ENCODE measurements around the gene ATRN.

The ATRN gene

DNA sequence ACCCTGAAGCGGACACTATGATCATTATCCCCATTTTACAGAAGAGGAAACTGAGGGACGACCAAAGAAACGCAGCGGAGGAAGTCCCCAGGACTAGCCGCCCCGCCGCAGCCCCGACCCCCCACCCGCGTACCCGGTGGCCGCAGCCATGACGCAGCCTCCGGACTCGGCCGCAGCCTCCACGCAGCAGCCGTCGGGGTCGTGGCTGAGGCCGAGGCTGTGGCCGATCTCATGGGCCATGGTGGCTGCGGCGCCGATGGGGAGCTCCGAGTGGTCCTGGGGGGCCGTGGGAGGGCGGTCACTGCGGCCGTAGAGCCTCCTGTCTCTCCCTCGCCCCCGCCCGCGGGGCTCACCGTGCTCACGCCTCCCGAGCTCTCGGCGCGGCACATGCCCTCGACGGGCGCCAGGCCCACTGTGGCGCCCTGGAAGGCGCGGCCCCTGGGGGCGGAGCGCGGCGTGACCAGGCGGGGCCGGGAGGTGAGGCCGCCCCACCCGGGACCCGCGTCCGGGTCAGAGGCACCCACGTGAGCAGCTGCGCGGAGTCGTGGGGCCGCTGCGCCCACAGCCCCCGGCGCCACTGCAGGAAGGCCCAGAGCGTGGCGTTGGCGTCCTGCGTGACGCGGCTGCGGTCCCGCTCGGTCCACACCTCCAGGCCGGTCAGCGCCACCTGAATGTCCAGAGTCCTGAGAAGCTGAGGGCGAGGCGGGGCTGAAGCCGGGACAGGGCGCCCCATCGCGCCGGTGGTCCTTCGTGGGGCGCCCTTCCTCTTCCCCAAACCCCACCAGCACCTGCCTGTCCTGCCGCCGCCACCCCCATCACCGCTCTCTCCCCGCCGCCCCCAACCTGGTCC lies 202.6 kb downstream of the ATRN start:
- Histone ChIP-seq H4K20me1 (ENCODE audit: insufficient read depth, low read length, poor library complexity, severe bottlenecking) (no peaks in the 10 kb centered on the region), H3K9ac (ENCODE audit: low read depth, low read length, poor library complexity, severe bottlenecking) (no peak overlapping the region), H3K36me3 (ENCODE audit: insufficient read depth, low read length) (no peaks in the 10 kb centered on the region), H3K4me1 (ENCODE audit: insufficient read depth, low read length, poor library complexity, severe bottlenecking) (peaks cover 5% of the 10 kb centered on the region), H3K9me2 (replicated peaks; ENCODE audit: low read depth, low read length) (no peaks in the 10 kb centered on the region), H2AFZ (ENCODE audit: low read length) (no peak overlapping the region; the same call in 1 of the 2 replicates), H3K79me2 (ENCODE audit: insufficient read depth, low read length) (no peaks in the 10 kb centered on the region), H3K27me3 (ENCODE audit: insufficient read depth, low read length, poor library complexity, severe bottlenecking) (no peaks in the 10 kb centered on the region), H3K9me3 (ENCODE audit: insufficient read depth, low read depth, low read length) (no peaks in the 10 kb centered on the region), H3K4me2 (ENCODE audit: low read depth, low read length, poor library complexity, severe bottlenecking) (peak overlapping the region; percentile 22), H3K4me3 (ENCODE audit: low read length, poor library complexity, severe bottlenecking) (peak overlapping the region; percentile 30), H3F3A (ENCODE audit: low read depth) (no peaks in the 10 kb centered on the region)
- TF ChIP-seq, protein P1, sequence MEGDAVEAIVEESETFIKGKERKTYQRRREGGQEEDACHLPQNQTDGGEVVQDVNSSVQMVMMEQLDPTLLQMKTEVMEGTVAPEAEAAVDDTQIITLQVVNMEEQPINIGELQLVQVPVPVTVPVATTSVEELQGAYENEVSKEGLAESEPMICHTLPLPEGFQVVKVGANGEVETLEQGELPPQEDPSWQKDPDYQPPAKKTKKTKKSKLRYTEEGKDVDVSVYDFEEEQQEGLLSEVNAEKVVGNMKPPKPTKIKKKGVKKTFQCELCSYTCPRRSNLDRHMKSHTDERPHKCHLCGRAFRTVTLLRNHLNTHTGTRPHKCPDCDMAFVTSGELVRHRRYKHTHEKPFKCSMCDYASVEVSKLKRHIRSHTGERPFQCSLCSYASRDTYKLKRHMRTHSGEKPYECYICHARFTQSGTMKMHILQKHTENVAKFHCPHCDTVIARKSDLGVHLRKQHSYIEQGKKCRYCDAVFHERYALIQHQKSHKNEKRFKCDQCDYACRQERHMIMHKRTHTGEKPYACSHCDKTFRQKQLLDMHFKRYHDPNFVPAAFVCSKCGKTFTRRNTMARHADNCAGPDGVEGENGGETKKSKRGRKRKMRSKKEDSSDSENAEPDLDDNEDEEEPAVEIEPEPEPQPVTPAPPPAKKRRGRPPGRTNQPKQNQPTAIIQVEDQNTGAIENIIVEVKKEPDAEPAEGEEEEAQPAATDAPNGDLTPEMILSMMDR (conservative IDR thresholded peaks at IDR 0.05; ENCODE audit: low read length): no peak
- TF ChIP-seq EZH2phosphoT487 (IDR thresholded peaks at IDR 0.05; ENCODE audit: borderline replicate concordance): no peak

DNA sequence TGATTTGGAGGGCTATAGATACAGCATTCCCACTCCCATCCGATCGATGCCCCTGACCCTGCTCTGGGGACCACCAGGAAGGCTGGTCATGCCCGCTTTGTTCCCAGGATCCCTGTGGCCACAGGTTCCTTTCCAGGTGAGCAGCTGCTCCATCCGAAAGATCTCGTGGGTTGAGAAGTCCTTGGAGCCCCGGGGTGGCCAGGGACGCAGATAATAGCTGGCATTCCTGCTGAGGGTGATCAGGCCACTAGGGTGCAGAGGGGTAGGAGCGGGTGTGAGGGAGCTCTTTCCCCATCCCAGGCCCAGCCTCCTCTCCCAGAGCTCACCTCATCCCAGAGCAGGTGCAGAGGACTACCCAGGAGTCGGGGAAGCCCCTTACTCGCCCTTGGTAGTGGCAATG lies 203.6 kb downstream of the ATRN start:
- no peak for TF ChIP-seq EZH2phosphoT487 (IDR thresholded peaks at IDR 0.05; ENCODE audit: borderline replicate concordance)
- TF ChIP-seq, protein P1 (conservative IDR thresholded peaks at IDR 0.05; ENCODE audit: low read length): no peak
- Histone ChIP-seq H3K36me3 (ENCODE audit: insufficient read depth, low read length) (no peaks in the 10 kb centered on the region), H3K9ac (ENCODE audit: low read depth, low read length, poor library complexity, severe bottlenecking) (no peak overlapping the region), H3K4me3 (ENCODE audit: low read length, poor library complexity, severe bottlenecking) (no peak overlapping the region), H3F3A (ENCODE audit: low read depth) (no peaks in the 10 kb centered on the region), H3K27me3 (ENCODE audit: insufficient read depth, low read length, poor library complexity, severe bottlenecking) (no peaks in the 10 kb centered on the region), H3K4me2 (ENCODE audit: low read depth, low read length, poor library complexity, severe bottlenecking) (no peak overlapping the region), H3K4me1 (ENCODE audit: insufficient read depth, low read length, poor library complexity, severe bottlenecking) (peaks cover 5% of the 10 kb centered on the region), H3K9me3 (ENCODE audit: insufficient read depth, low read depth, low read length) (no peaks in the 10 kb centered on the region), H3K9me2 (replicated peaks; ENCODE audit: low read depth, low read length) (no peaks in the 10 kb centered on the region), H2AFZ (ENCODE audit: low read length) (no peak overlapping the region), H3K79me2 (ENCODE audit: insufficient read depth, low read length) (no peaks in the 10 kb centered on the region), H4K20me1 (ENCODE audit: insufficient read depth, low read length, poor library complexity, severe bottlenecking) (no peaks in the 10 kb centered on the region)

- H3K9me3 ChIP-seq (ENCODE audit: insufficient read depth, low read depth, low read length): no peaks in the 10 kb centered on the region
- no peak overlapping the region for H2AFZ ChIP-seq (ENCODE audit: low read length)
- H3K4me3 ChIP-seq (ENCODE audit: low read length, poor library complexity, severe bottlenecking): no peak overlapping the region
- H3K27me3 ChIP-seq (ENCODE audit: insufficient read depth, low read length, poor library complexity, severe bottlenecking): no peaks in the 10 kb centered on the region
- no peak overlapping the region for H3K4me2 ChIP-seq (ENCODE audit: low read depth, low read length, poor library complexity, severe bottlenecking)
- H3K9ac ChIP-seq (ENCODE audit: low read depth, low read length, poor library complexity, severe bottlenecking): no peak overlapping the region
- no peaks in the 10 kb centered on the region for H3F3A ChIP-seq (ENCODE audit: low read depth)
- H3K4me1 ChIP-seq (ENCODE audit: insufficient read depth, low read length, poor library complexity, severe bottlenecking): peaks cover under 1% of the 10 kb centered on the region
- no peaks in the 10 kb centered on the region for H3K36me3 ChIP-seq (ENCODE audit: insufficient read depth, low read length)
- H3K79me2 ChIP-seq (ENCODE audit: insufficient read depth, low read length): no peaks in the 10 kb centered on the region
- H3K9me2 ChIP-seq (replicated peaks; ENCODE audit: low read depth, low read length): no peaks in the 10 kb centered on the region
- H4K20me1 ChIP-seq (ENCODE audit: insufficient read depth, low read length, poor library complexity, severe bottlenecking): no peaks in the 10 kb centered on the region
- no peak for TF ChIP-seq EZH2phosphoT487 (IDR thresholded peaks at IDR 0.05; ENCODE audit: borderline replicate concordance)
- TF ChIP-seq, protein P1 (conservative IDR thresholded peaks at IDR 0.05; ENCODE audit: low read length): no peak
Observed at GRCh38 chr20:3674995-3675900, 204.4 kb downstream of the ATRN start.

Measured in Loucy (cell line).